MM.1S (cell line): ENCODE measurements around the gene ZNHIT6.

Experiments
- EZH2phosphoT487 ChIP-seq: fragments of 300-600 bp; sonication (generic); IDR thresholded peaks from 2 replicates; pipeline ENCODE4 v1.6.1; 2018; ENCODE audit warnings: antibody characterized with exemption, low read length
- TF ChIP-seq, protein P1 (sequence below): fragments of 300-600 bp; sonication (generic); IDR thresholded peaks from 2 replicates; pipeline ENCODE4 v1.5.1; 2016; ENCODE audit warnings: antibody characterized with exemption, low read length, mixed read lengths

DNA sequence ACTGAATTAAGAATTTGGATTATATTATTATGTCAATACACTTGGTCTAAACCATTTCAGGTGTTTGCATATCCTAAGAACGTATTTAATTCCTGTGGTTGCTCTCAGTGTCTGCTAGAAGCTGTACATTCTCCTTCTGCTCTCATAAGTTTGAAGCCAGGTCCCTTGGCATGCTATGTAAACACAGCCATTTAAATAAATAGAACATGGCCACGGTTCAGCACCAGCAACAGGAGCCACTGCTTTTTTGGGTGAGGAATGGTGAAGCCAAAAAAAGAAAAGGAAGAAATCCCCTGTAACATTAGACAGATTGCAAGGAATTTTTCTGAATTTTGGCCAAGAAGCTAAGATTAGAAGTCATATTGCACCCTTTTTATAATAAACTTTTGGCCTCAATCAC, 108.6 kb downstream of the ZNHIT6 start:
- TF ChIP-seq, protein P1, sequence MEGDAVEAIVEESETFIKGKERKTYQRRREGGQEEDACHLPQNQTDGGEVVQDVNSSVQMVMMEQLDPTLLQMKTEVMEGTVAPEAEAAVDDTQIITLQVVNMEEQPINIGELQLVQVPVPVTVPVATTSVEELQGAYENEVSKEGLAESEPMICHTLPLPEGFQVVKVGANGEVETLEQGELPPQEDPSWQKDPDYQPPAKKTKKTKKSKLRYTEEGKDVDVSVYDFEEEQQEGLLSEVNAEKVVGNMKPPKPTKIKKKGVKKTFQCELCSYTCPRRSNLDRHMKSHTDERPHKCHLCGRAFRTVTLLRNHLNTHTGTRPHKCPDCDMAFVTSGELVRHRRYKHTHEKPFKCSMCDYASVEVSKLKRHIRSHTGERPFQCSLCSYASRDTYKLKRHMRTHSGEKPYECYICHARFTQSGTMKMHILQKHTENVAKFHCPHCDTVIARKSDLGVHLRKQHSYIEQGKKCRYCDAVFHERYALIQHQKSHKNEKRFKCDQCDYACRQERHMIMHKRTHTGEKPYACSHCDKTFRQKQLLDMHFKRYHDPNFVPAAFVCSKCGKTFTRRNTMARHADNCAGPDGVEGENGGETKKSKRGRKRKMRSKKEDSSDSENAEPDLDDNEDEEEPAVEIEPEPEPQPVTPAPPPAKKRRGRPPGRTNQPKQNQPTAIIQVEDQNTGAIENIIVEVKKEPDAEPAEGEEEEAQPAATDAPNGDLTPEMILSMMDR, result no peak
- TF ChIP-seq EZH2phosphoT487, result no peak
